K562 (cell line): ENCODE results near the gene VPS41.

Experiments
- EP300 ChIP-seq: IDR thresholded peaks from 2 replicates; pipeline ENCODE4 v1.6.1; 2012; ENCODE audit warnings: low read length, improper control_type of control experiment
- GATA2 ChIP-seq: sonication (generic); formaldehyde crosslinking; IDR thresholded peaks from 2 replicates; pipeline ENCODE4 v1.4.0; 2020; ENCODE audit warnings: mild to moderate bottlenecking, missing genetic modification reagents

- no peak for TF ChIP-seq EP300
- no peak for TF ChIP-seq GATA2 (CRISPR knock-in tag)
Measured at GRCh38 chr7:38682606-38683005, 226.4 kb downstream of the VPS41 start.
